ENCODE measurements around the gene HIPK3.
A peak's percentile ranks its signal among the peaks of the same experiment; 100 is the strongest.
"Not testable (repeated sequence)": the region's sequence is repeated elsewhere in the genome, so short reads cannot be mapped to it uniquely, and the experiment has no call there.

The HIPK3 gene

DNA sequence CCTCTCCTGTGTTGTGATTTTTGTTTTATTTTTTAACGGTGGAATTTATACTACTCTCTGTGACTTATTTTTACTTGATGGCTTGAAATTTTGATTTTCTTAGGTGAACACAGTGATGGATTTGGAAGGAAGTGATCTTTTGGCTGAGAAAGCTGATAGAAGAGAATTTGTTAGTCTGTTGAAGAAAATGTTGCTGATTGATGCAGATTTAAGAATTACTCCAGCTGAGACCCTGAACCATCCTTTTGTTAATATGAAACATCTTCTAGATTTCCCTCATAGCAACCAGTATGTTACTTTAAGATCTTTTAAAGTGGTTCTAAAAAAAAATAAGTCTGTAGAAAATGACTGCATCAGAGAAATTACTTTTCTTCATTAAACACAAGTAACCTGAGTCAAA lies 82.1 kb downstream of the HIPK3 start:
- no peaks in the 10 kb centered on the region for H3K4me1 Mint-ChIP-seq
- H3K36me3 Mint-ChIP-seq (ENCODE audit: low read depth), result peaks cover 16% of the 10 kb centered on the region
- H3K27ac Mint-ChIP-seq, result no peak overlapping the region

DNA sequence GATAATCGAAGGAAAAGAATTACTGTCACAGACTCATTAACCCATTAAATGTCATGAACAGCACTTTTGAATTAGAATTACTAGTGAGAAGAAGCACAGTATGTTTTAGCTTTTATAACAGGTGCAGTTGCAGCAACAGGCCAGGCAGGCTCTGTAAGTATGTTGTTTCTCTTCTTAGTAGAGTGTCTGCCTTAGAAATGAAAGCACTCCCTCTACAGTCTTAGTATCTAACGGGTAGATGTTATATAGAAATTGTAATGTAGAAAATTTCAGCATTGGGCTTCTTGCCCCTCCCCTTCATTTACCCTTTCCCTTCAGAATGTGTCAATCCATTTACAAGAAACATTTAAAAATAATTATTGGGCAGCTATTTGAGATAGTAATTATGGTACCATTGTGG lies 87.4 kb downstream of the HIPK3 start:
- no peak for ATAC-seq
- H3K27ac Mint-ChIP-seq, result no peak overlapping the region
- H3K9me3 Mint-ChIP-seq, result no peaks in the 10 kb centered on the region
- no peak for DNase-seq
- no peak overlapping the region for H3K4me3 Mint-ChIP-seq
- H3K36me3 Mint-ChIP-seq (ENCODE audit: low read depth), result peaks cover 19% of the 10 kb centered on the region
- H3K4me1 Mint-ChIP-seq, result no peaks in the 10 kb centered on the region
- H3K27me3 Mint-ChIP-seq, result no peaks in the 10 kb centered on the region

More for the DNA sequence above, 82.1 kb downstream of the HIPK3 start:
- no peak overlapping the region for H3K4me3 Mint-ChIP-seq
- no peaks in the 10 kb centered on the region for H3K27me3 Mint-ChIP-seq
- DNase-seq, result no peak
- ATAC-seq, result no peak
- no peaks in the 10 kb centered on the region for H3K9me3 Mint-ChIP-seq

DNA sequence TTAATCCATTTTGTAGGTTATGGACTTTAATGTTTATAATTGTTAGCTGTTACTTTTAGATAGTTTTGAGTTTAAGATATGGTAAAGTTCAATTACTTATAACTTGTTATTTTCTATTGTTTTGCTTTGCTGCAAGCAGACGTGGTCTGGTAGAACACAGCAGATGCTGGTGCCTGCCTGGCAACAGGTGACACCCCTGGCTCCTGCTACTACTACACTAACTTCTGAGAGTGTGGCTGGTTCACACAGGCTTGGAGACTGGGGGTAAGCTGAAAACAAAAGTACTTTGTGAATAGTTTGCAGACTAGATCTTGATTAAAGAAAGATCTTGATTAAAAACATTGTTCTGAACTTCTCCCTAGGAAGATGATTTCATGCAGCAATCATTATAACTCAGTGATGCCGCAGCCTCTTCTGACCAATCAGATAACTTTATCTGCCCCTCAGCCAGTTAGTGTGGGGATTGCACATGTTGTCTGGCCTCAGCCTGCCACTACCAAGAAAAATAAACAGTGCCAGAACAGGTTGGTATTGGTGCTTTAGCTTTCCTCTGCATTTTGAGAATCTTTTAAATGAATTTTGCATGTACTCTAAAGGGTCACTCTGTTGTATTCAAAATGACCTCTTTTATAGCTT lies 90.4 kb downstream of the HIPK3 start:
- DNase-seq, result no peak
- H3K9me3 Mint-ChIP-seq, result no peaks in the 10 kb centered on the region

DNA sequence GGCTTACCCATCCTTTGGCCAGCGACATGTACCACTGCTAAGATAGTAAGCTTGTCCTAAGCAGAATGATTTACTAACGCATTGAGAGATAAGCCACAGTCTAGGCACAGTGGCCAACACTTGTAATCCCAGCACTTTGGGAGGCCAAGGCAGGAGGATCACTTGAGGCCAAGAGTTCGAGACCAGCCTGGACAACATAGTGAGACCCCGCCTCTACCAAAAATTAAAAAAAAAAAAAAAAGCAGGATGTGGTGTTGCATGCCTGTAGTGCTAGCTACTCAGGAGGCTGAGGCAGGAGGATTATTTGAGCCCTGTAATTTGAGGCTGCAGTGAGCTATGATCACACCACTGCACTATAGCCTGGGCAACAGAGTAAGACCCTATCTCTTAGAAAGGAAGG lies 93.1 kb downstream of the HIPK3 start:
- Mint-ChIP-seq H3K36me3 (ENCODE audit: low read depth) (peaks cover 26% of the 10 kb centered on the region), H3K27ac (no peak overlapping the region), H3K27me3 (no peaks in the 10 kb centered on the region), H3K9me3 (no peaks in the 10 kb centered on the region), H3K4me1 (no peaks in the 10 kb centered on the region), H3K4me3 (no peak overlapping the region)
- DNase-seq (no peak), ATAC-seq (no peak)

More for the DNA sequence above, 90.4 kb downstream of the HIPK3 start:
- ATAC-seq, result no peak
- Mint-ChIP-seq H3K4me1 (no peaks in the 10 kb centered on the region), H3K4me3 (no peak overlapping the region), H3K36me3 (ENCODE audit: low read depth) (peaks cover 21% of the 10 kb centered on the region), H3K27me3 (no peaks in the 10 kb centered on the region), H3K27ac (no peak overlapping the region)

DNA sequence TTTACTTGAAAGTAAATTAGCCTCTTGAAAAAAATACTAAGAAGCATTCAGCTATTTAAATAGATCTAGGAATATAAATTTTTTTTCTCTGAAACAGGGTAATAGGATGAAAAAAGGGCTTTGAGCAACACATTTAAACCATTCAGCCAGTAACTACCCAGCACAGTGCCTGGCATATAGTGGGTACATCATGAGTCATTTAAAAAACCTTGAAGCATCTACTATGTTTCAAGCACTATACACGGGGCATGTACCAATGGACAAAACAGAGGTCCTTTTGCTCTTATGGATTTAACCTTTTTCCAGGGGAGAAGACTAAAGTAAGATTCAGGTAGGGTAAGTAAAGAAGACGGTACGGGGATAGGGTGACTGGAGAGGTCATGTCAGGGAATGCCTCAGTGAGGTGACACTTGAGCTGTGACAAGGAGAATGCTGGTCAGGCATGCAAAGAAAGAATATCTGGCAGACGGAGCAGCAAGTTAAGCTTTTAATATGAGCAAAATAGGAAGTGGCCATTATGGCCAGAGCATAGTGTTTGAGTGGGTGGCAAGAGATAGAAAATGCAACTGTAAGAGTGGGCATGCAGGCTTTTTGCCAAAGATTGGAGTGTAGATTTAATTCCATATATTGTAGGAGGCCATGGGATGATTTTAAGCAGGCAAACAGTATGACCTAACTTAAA lies 101.1 kb downstream of the HIPK3 start:
- Mint-ChIP-seq H3K9me3 (no peaks in the 10 kb centered on the region), H3K36me3 (ENCODE audit: low read depth) (peaks cover under 1% of the 10 kb centered on the region), H3K27me3 (peaks cover under 1% of the 10 kb centered on the region), H3K27ac (no peak overlapping the region), H3K4me3 (no peak overlapping the region), H3K4me1 (no peaks in the 10 kb centered on the region)
- ATAC-seq (no peak), DNase-seq (no peak)

DNA sequence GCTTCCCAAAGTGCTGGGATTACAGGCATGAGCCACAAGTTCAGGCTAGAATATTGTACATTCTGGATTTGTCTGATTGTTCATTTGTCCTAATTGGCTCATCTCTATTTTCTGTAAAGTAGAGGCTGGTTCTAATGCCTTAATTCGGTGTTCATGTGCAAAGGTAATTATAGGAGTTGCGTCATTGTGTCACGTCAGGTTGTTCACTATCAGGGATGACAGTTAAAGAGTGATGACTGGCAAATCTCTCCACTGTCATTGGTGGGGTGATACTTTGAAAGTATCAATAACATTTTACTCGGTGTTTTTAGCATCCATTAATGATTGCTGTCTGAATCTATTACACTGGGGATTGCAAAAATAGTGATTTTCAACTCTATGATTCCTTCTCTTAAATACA lies 103.5 kb downstream of the HIPK3 start:
- no peak overlapping the region for H3K27ac Mint-ChIP-seq

DNA sequence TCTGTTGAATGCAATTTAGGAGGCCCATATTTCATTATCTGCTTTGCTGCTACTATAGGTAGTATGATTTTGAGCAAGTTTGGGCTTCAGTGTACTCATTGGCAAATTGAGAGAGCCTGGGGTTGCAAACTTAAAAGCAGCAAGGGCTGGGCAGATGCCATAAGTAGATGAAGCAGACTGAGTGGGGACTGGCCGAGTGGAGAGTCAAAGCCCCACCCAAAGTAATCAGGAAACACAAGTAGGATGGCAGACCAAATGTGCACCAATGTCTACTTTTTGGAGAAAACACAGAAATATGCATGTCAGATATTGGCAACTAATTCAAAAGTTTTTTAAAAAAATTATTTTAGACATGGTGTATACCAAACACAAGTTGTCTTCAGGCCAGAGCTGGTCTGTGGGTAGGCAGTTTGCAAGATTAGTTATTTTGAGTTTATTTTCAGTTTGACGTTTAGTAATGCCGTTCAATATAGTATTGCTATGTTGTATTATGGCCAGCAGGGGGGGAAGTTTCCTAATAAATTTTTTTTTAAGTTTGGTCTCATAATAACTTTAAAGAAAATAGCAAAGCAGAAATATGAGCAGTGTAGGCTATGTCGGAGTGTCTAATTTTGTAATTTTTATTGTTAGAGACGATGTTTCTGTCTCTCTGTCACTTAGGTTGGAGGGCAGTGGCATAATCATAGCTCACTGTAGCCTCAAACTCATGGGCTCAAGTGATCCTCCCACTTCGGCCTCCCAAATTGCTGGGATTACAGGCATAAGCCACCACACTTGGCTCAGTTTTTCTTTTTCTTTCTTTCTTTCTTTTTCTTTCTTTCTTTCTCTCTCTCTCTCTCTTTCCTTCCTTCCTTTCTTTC lies 105.1 kb downstream of the HIPK3 start:
- H3K4me1 Mint-ChIP-seq, result no peaks in the 10 kb centered on the region
- no peak overlapping the region for H3K4me3 Mint-ChIP-seq
- peaks cover 2% of the 10 kb centered on the region for H3K27me3 Mint-ChIP-seq
- no peaks in the 10 kb centered on the region for H3K9me3 Mint-ChIP-seq
- ATAC-seq (no peak), DNase-seq (no peak)
- H3K27ac Mint-ChIP-seq, result no peak overlapping the region
- no peaks in the 10 kb centered on the region for H3K36me3 Mint-ChIP-seq (ENCODE audit: low read depth)

More for the DNA sequence above, 103.5 kb downstream of the HIPK3 start:
- no peaks in the 10 kb centered on the region for H3K36me3 Mint-ChIP-seq (ENCODE audit: low read depth)
- peaks cover 2% of the 10 kb centered on the region for H3K27me3 Mint-ChIP-seq
- H3K9me3 Mint-ChIP-seq, result no peaks in the 10 kb centered on the region
- DNase-seq (no peak), ATAC-seq (no peak)
- H3K4me1 Mint-ChIP-seq, result no peaks in the 10 kb centered on the region
- H3K4me3 Mint-ChIP-seq, result no peak overlapping the region

DNA sequence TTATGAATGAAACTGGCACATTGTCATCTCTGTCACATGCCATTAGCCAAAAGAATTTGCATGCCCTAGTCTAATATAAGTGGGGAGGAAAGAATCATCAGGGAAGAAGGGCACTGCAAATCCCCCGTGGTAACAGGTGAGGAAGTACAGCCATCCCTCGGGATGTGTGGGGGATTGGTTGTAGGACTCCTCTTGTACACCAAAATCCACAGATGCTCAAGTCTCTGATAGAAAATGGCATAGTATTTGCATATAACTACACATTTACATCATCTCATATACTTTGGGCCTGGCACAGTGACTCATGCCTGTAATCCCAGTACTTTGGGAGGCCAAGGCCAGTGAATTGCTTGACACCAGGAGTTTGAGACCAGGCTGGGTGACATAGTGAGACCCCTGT lies 109.7 kb downstream of the HIPK3 start:
- Mint-ChIP-seq H3K9me3 (no peaks in the 10 kb centered on the region), H3K4me3 (no peak overlapping the region), H3K4me1 (no peaks in the 10 kb centered on the region), H3K27me3 (peaks cover 4% of the 10 kb centered on the region), H3K36me3 (ENCODE audit: low read depth) (no peaks in the 10 kb centered on the region), H3K27ac (no peak overlapping the region)
- ATAC-seq, result no peak
- no peak for DNase-seq

DNA sequence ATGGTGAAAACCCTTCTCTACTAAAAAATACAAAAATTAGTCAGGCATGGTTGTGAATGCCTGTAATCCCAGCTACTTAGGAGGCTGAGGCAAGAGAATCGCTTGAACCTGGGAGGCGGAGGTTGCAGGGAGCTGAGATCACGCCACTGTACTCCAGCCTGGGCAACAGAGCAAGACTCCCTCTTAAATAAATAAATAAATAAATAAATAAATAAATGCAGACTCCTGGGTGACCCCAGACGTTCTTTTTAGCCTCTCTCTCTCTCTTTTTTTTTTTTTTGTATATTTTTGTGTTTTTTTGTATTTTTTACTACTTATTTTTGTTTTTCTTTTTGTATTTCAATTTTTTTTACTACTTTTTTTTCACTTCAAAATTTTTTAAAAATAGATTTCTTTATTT lies 111.3 kb downstream of the HIPK3 start:
- not testable (repeated sequence) for H3K4me1 Mint-ChIP-seq; DNase-seq; H3K9me3 Mint-ChIP-seq; H3K36me3 Mint-ChIP-seq (ENCODE audit: low read depth); H3K27me3 Mint-ChIP-seq; ATAC-seq; H3K27ac Mint-ChIP-seq; H3K4me3 Mint-ChIP-seq

DNA sequence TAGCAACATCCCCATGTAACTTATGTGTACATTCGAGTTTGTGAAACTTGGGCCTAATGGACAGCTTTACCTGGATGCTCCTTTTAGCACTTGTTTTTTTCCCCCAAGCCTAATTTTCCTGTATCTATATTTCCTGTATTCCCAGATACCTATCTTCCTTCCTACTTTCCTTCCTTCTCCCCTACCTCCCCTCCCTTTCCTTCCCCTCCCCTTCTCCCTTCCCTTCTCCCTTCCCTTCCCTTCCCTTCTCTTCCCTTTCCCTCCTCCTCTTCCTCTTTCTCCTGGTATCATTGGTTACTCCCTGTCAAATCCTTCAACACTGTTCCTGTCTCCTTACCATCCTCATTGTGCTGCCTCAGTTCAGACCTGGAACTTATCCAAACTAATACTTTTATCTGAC lies 111.8 kb downstream of the HIPK3 start:
- DNase-seq (no peak), ATAC-seq (no peak)
- H3K27ac Mint-ChIP-seq, result no peak overlapping the region
- peaks cover 6% of the 10 kb centered on the region for H3K27me3 Mint-ChIP-seq
- no peaks in the 10 kb centered on the region for H3K36me3 Mint-ChIP-seq (ENCODE audit: low read depth)
- H3K4me3 Mint-ChIP-seq, result no peak overlapping the region
- H3K4me1 Mint-ChIP-seq, result no peaks in the 10 kb centered on the region
- H3K9me3 Mint-ChIP-seq, result no peaks in the 10 kb centered on the region

DNA sequence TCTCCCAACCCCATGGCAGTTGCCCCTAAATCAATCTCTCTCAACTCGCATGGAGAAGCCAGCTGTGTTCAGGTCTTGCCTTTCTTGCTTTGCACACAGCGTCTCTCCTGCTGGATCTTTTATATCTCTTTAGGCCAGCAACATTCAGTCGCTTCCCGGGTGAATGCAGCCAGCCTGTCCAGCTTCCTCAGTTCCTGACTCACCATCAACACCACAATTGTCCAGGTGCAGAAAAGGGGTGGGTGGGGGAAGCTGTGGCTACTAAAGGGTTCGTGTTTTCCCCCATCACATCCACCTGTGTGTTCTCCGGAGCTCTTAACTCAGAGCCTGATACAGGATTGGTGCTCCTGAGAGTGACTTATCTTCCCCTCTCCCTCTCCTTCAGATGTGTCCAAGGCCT lies 116.5 kb downstream of the HIPK3 start:
- no peak for ATAC-seq
- H3K36me3 Mint-ChIP-seq (ENCODE audit: low read depth), result no peaks in the 10 kb centered on the region
- H3K4me3 Mint-ChIP-seq, result no peak overlapping the region
- H3K27me3 Mint-ChIP-seq, result peaks cover 41% of the 10 kb centered on the region
- no peak overlapping the region for H3K27ac Mint-ChIP-seq
- H3K4me1 Mint-ChIP-seq, result no peaks in the 10 kb centered on the region
- DNase-seq, result no peak
- no peaks in the 10 kb centered on the region for H3K9me3 Mint-ChIP-seq

DNA sequence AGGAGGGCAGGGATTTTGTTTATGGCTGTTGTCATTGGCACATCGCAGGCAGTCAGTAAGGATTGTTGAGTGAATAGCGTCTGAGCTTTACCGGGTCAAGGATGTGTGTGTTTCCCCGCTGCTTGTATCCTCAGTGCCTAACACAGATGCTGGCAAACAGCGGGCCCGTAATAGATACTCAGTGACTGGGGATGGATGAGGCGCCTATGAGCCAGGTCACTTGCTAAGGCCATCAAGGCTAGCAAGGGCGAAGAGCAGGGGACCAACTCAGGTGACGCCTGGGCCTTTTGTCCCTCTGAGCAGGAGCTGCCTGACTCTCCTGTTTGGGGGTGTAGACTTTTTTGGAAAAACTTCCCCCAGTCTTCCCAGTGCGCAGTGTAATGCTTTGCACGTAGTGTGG lies 118.1 kb downstream of the HIPK3 start:
- Mint-ChIP-seq H3K27me3 (peaks cover 48% of the 10 kb centered on the region), H3K4me1 (no peaks in the 10 kb centered on the region), H3K27ac (no peak overlapping the region), H3K4me3 (peak overlapping the region; percentile 27), H3K9me3 (no peaks in the 10 kb centered on the region), H3K36me3 (ENCODE audit: low read depth) (no peaks in the 10 kb centered on the region)
- DNase-seq (no peak), ATAC-seq (no peak)

DNA sequence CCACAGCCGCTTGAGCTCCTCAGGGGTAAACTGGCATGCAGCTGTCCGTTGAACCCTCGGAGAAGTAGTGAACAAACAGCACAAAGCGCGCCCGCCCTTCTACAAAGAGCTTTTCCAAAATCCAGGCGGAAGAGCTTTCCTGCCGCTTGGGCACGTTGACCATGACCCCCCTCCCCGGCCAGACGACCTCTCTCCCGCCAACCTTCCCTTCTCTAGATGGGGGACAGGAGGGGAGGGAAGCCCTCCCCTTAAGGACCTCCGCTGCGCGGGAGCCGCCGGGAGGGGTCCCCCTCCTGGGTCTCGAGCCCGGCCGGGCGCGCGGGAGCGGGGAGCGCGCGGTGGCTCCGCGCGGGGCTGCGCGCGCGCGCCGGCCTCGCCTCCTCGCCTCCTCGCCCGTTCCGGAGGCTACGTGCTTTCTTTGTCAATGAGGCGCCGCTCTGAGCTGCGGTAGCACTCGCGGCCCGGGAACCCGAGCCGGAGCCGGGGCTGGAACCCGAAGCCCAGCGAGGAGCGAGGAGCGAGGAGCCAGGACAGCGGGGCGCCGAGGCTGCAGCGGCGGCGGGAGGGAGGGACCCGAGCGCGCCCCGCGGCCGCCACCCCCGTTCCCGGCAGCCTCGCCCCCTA lies 118.6 kb downstream of the HIPK3 start, which contains the start of gene KIAA1549L:
Gene KIAA1549L, plus strand, starts transcription at position 421 of the 624 bp plus-strand sequence.
- peak within 1 kb of the TSS; percentile 27 for H3K4me3 Mint-ChIP-seq
- DNase-seq, result peak; percentile 5

More for the DNA sequence above, 118.6 kb downstream of the HIPK3 start, which contains the start of gene KIAA1549L:
- ATAC-seq, result peak; percentile 13
- Mint-ChIP-seq H3K9me3 (no peaks in the 10 kb centered on the region), H3K4me1 (no peaks in the 10 kb centered on the region), H3K36me3 (ENCODE audit: low read depth) (no peaks in the 10 kb centered on the region), H3K27me3 (peaks cover 48% of the 10 kb centered on the region), H3K27ac (no peak within 1 kb of the TSS)
